Fibroblast of skin of abdomen (primary cell): Measurements from ENCODE around the gene NXPH1.

ENCODE experiments used
- DNase-seq: peaks from one replicate; pipeline ENCODE4 v3.0.0-alpha.2; 2013

The NXPH1 gene

GRCh38 chr7:8605221-8605620 lies 171.8 kb downstream of the NXPH1 start:
- no peak for DNase-seq

- no peak for DNase-seq
Measured at GRCh38 chr7:8612584-8612983, 179.2 kb downstream of the NXPH1 start.

- no peak for DNase-seq
Measured at GRCh38 chr7:8613191-8613590, 179.8 kb downstream of the NXPH1 start.

- no peak for DNase-seq
Measured at GRCh38 chr7:8615019-8615418, 181.6 kb downstream of the NXPH1 start.

GRCh38 chr7:8618441-8619070 lies 185.1 kb downstream of the NXPH1 start:
- no peak for DNase-seq

GRCh38 chr7:8620169-8620568 lies 186.8 kb downstream of the NXPH1 start:
- no peak for DNase-seq

- no peak for DNase-seq
Measured at GRCh38 chr7:8625612-8626011, 192.2 kb downstream of the NXPH1 start.

- no peak for DNase-seq
Measured at GRCh38 chr7:8627325-8627724, 193.9 kb downstream of the NXPH1 start.

- DNase-seq: no peak
Measured at GRCh38 chr7:8628656-8629055, 195.2 kb downstream of the NXPH1 start.

GRCh38 chr7:8629504-8629903 lies 196.1 kb downstream of the NXPH1 start:
- no peak for DNase-seq

- no peak for DNase-seq
Measured at GRCh38 chr7:8637322-8637721, 203.9 kb downstream of the NXPH1 start.

- no peak for DNase-seq
Measured at GRCh38 chr7:8638076-8638475, 204.7 kb downstream of the NXPH1 start.

- DNase-seq: no peak
Measured at GRCh38 chr7:8639668-8640067, 206.3 kb downstream of the NXPH1 start.

- no peak for DNase-seq
Measured at GRCh38 chr7:8640671-8641070, 207.3 kb downstream of the NXPH1 start.

- no peak for DNase-seq
Measured at GRCh38 chr7:8668627-8669500, 235.5 kb downstream of the NXPH1 start.

- DNase-seq: no peak
Measured at GRCh38 chr7:8669501-8669851, 236.1 kb downstream of the NXPH1 start.

GRCh38 chr7:8684426-8684825 lies 251.0 kb downstream of the NXPH1 start:
- DNase-seq: no peak

GRCh38 chr7:8699875-8700624 lies 266.6 kb downstream of the NXPH1 start:
- no peak for DNase-seq

GRCh38 chr7:8702807-8703206 lies 269.4 kb downstream of the NXPH1 start:
- no peak for DNase-seq

GRCh38 chr7:8710124-8710523 lies 276.7 kb downstream of the NXPH1 start:
- no peak for DNase-seq

- no peak for DNase-seq
Measured at GRCh38 chr7:8714791-8715190, 281.4 kb downstream of the NXPH1 start.

GRCh38 chr7:8719102-8719501 lies 285.7 kb downstream of the NXPH1 start:
- DNase-seq: no peak

GRCh38 chr7:8724080-8724718 lies 290.8 kb downstream of the NXPH1 start:
- DNase-seq: no peak
